CD8-positive, alpha-beta memory T cell (primary cell): ENCODE measurements around the gene ARHGDIA. TPM values are rescaled to one million over a fixed set of nuclear protein-coding genes. Genes with fewer than 3 reads are reported as not detected.
"Not testable (repeated sequence)": the region's sequence is repeated elsewhere in the genome, so short reads cannot be mapped to it uniquely, and the experiment has no call there.

Experiments used
- CTCF ChIA-PET: fragments of 350-600 bp; sonication (Branson Sonifier 250); formaldehyde crosslinking; loops from one replicate; lab custom pipeline; 2021; ENCODE audit warnings: antibody characterized with exemption; lab: Charles Lee
- POLR2A ChIA-PET: fragments of 350-600 bp; sonication (Branson Sonifier 250); formaldehyde crosslinking; loops from one replicate; lab custom pipeline; 2021; ENCODE audit warnings: antibody characterized with exemption; lab: Charles Lee
- DNase-seq, 5 donors: peaks; one replicate each; pipeline versions ENCODE4 v3.0.0 to v3.0.0-alpha.2; 2020 to 2022; ENCODE audit warnings: mixed read lengths in 1 of 5
- H3K27ac ChIP-seq: one replicate; pipeline ENCODE4 v1.7.0; 2013; ENCODE audit warnings: low read depth, mild to moderate bottlenecking, low read length, moderate library complexity
- H3K27me3 ChIP-seq: 2 replicates; pipeline ENCODE4 v1.7.0; 2013; ENCODE audit warnings: low read length, mild to moderate bottlenecking; ENCODE audit not compliant: insufficient read depth, poor library complexity, severe bottlenecking
- H3K36me3 ChIP-seq: 2 replicates; pipeline ENCODE4 v1.7.0; 2013; ENCODE audit warnings: mild to moderate bottlenecking, low read length, moderate library complexity; ENCODE audit not compliant: insufficient read depth
- H3K4me1 ChIP-seq: 2 replicates; pipeline ENCODE4 v1.7.0; 2013; ENCODE audit warnings: mild to moderate bottlenecking, low read length, moderate library complexity; ENCODE audit not compliant: insufficient read depth
- H3K4me3 ChIP-seq: 2 replicates; pipeline ENCODE4 v1.7.0; 2013; ENCODE audit warnings: mild to moderate bottlenecking, low read length
- H3K9me3 ChIP-seq: 2 replicates; pipeline ENCODE4 v1.7.0; 2013; ENCODE audit warnings: mild to moderate bottlenecking, low read length
- H3K27ac Mint-ChIP-seq, 8 donors: one replicate each; pipeline ENCODE4 v1.8.0; 2020 to 2021; ENCODE audit warnings: mixed read lengths in 8 of 8, mild to moderate bottlenecking in 6 of 8, inconsistent platforms in 3 of 8, moderate library complexity in 3 of 8
- H3K27me3 Mint-ChIP-seq, 2 donors: one replicate each; pipeline ENCODE4 v1.8.0; 2020 to 2021; ENCODE audit warnings: mixed read lengths in 2 of 2, mild to moderate bottlenecking in 1 of 2, moderate library complexity in 1 of 2
- H3K36me3 Mint-ChIP-seq, 3 donors: one replicate each; pipeline ENCODE4 v1.8.0; 2020 to 2021; ENCODE audit warnings: mixed read lengths in 3 of 3, inconsistent platforms in 1 of 3, mild to moderate bottlenecking in 1 of 3
- H3K4me1 Mint-ChIP-seq, 3 donors: one replicate each; pipeline ENCODE4 v1.8.0; 2020 to 2021; ENCODE audit warnings: mixed read lengths in 3 of 3, inconsistent platforms in 1 of 3, mild to moderate bottlenecking in 1 of 3
- H3K4me3 Mint-ChIP-seq, 7 donors: one replicate each; pipeline ENCODE4 v1.8.0; 2020 to 2021; ENCODE audit warnings: mixed read lengths in 7 of 7, mild to moderate bottlenecking in 6 of 7, moderate library complexity in 4 of 7, inconsistent platforms in 2 of 7
- H3K9me3 Mint-ChIP-seq, 5 donors: one replicate each; pipeline ENCODE4 v1.8.0; 2020 to 2022; ENCODE audit warnings: mixed read lengths in 5 of 5, mild to moderate bottlenecking in 3 of 5, moderate library complexity in 2 of 5, inconsistent platforms in 1 of 5
- polyA plus RNA-seq: library from polyadenylated mRNA; unstranded; fragments of 300-500 nt; fragmentation: Illumina TruSeq; gene quantifications from one replicate; pipeline ENCODE4 v1.2.3, GENCODE V29; 2021
- total RNA-seq, 2 experiments: library from RNA; stranded (reverse); gene quantifications; one replicate each; pipeline ENCODE4 v1.2.3, GENCODE V29; 2021

The ARHGDIA gene
- total and polyA plus RNA-seq, 3 experiments from 2014 or later, result 237 to 677 (median 662) TPM

DNA sequence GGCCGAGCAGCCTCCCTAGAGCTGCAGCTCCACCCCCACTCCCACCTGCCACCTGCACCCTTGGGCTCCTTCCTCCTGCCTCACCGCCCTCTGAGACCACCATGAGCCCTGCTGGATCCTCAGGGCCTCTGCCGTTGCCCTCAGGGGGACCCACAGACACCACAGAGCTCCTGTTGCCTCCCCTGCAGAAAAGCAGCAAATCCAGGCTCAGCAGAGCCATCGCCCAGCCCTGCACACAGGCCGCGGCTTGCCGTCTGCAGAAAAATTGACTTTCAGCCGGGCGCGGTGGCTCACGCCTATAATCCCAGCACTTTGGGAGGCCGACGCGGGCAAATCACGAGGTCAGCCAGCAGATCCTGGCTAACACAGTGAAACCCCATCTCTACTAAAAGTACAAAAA lies 29.3 kb downstream of the ARHGDIA start:
- ChIA-PET CTCF (no interaction called here), POLR2A (interaction anchor here (0.6 kb wide), 1 partner anchor 111 kb away, joined by 3 read pairs; no protein-coding TSS in a partner anchor)
- Mint-ChIP-seq H3K4me3 (no peak overlapping the region), H3K27me3 (peaks cover 0 to 3% of the 10 kb centered on the region in 2 donors), H3K9me3 (no peaks in the 10 kb centered on the region), H3K27ac (peak overlapping the region in 1 of 8 donors; percentile 33), H3K4me1 (no peaks in the 10 kb centered on the region), H3K36me3 (peaks cover 0 to 42% (median 2%) of the 10 kb centered on the region in 3 donors)
- Histone ChIP-seq H3K9me3 (no peaks in the 10 kb centered on the region), H3K4me1 (no peaks in the 10 kb centered on the region), H3K4me3 (no peak overlapping the region), H3K36me3 (peaks cover 28% of the 10 kb centered on the region), H3K27me3 (no peaks in the 10 kb centered on the region), H3K27ac (no peak overlapping the region)
- DNase-seq, result no peak

DNA sequence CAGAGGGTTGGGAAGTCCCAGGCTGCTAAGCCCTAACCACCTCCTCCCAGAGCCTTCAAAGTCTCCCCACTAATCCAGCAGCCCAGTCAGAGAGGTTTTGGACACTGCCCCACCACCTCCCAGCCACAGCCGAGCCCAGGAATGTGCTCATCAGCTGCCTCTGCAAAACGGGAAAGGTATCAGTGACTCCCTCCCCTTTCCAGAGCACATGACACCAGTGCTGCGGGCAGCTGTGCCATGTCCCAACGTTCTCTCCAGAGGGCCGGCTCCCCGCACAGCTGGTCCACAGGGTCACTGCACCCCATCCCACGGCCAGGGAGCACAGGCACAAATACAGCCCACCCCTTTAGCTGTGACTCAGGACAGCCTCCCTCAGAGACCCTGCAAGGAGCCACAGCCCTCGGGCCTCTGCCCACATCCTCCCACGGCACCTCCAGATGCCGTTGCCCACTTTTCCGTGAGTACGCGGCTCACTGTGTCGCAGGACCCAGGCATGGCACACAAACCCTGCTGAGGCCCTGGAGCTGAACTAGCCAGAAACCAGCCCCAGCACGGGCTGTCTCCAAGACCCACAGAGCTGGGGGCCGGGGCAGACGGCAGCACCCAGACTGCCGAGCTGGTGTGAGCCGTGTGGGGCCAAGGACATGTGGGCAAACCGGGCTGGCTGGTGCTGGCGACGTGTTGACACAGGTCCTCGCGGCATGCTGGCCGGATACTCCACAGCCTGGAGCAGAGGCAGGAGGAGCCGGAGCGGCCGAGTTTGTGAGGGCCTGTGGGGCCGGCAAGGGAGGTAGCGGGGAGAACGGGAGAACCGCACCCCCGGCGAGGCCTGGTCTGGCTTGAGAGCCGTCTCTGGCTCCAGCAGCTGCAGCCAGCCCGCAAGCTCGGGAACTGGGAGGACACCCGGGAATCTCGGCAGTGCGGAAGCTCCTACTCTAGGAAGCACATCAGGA lies 30.0 kb downstream of the ARHGDIA start:
- Mint-ChIP-seq H3K9me3 (no peaks in the 10 kb centered on the region), H3K36me3 (peaks cover 0 to 35% (median 2%) of the 10 kb centered on the region in 3 donors), H3K4me3 (no peak overlapping the region), H3K4me1 (no peaks in the 10 kb centered on the region), H3K27me3 (peaks cover 0 to 3% of the 10 kb centered on the region in 2 donors), H3K27ac (no peak overlapping the region)
- no peaks in the 10 kb centered on the region for H3K9me3 ChIP-seq
- no peak overlapping the region for H3K4me3 ChIP-seq
- no peaks in the 10 kb centered on the region for H3K27me3 ChIP-seq
- no peaks in the 10 kb centered on the region for H3K4me1 ChIP-seq
- POLR2A ChIA-PET, result interaction anchor here (0.6 to 0.8 kb wide), 2 partner anchors 110 to 170 kb away, joined by 3 to 5 read pairs; no protein-coding TSS in a partner anchor
- no peak overlapping the region for H3K27ac ChIP-seq
- CTCF ChIA-PET, result no interaction called here
- H3K36me3 ChIP-seq, result peaks cover 21% of the 10 kb centered on the region
- DNase-seq, result no peak

DNA sequence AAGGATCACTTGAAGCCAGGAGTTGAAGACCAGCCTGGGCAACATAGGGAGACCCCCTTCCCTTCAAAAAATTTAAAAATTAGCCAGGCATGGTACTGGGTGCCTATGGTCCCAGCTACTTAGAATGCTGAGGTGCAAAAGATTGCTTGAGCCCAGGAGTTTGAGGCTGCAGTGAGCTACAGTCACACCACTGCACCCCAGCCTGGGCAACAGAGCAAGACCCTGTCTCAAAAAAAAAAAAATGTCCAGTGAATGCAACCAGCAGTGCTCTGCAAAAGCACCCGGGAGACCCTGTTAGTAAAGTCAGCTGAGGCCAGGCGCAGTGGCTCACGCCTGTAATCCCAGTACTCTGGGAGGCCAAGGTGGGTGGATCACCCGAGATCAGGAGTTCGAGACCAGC lies 31.1 kb downstream of the ARHGDIA start:
- DNase-seq, H3K27me3 ChIP-seq, H3K4me3 ChIP-seq, H3K9me3 ChIP-seq, H3K9me3 Mint-ChIP-seq, H3K27me3 Mint-ChIP-seq, H3K27ac Mint-ChIP-seq, H3K4me1 Mint-ChIP-seq, H3K4me1 ChIP-seq, H3K27ac ChIP-seq, H3K4me3 Mint-ChIP-seq, CTCF ChIA-PET: not testable (repeated sequence)
- peaks cover 0 to 25% (median 2%) of the 10 kb centered on the region in 3 donors for H3K36me3 Mint-ChIP-seq
- POLR2A ChIA-PET, result interaction anchor here (0.8 kb wide), 1 partner anchor 169 kb away, joined by 5 read pairs; no protein-coding TSS in a partner anchor
- H3K36me3 ChIP-seq, result peaks cover 10% of the 10 kb centered on the region

DNA sequence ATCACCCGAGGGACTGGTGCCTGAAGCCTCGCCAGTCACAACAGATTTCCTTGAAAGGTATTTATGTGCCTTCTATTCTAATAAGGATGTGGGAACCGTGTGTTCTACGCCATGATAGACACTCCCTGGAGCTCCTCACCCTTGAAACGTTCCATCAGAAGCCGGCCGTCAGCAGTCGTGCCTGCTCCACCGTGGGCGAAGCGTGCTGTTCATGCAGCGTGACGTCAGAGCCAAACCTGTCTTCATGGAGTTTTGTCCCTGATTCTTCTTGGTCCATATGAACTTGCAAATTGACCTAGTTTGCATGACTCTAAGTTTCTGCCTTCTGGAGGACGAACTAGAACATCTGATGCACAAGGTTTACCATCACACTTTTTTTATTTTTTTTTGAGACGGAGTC lies 31.8 kb downstream of the ARHGDIA start:
- peaks cover 0 to 18% (median 2%) of the 10 kb centered on the region in 3 donors for H3K36me3 Mint-ChIP-seq
- Histone ChIP-seq H3K27ac (no peak overlapping the region), H3K4me1 (no peaks in the 10 kb centered on the region), H3K9me3 (no peaks in the 10 kb centered on the region), H3K4me3 (no peak overlapping the region), H3K36me3 (peaks cover 4% of the 10 kb centered on the region), H3K27me3 (no peaks in the 10 kb centered on the region)
- no peak for DNase-seq
- peaks cover 0 to 2% (median 0%) of the 10 kb centered on the region in 3 donors for H3K4me1 Mint-ChIP-seq
- no peak overlapping the region for H3K4me3 Mint-ChIP-seq
- H3K27me3 Mint-ChIP-seq, result peaks cover 0 to 3% of the 10 kb centered on the region in 2 donors
- H3K27ac Mint-ChIP-seq, result no peak overlapping the region
- ChIA-PET CTCF (no interaction called here), POLR2A (no interaction called here)
- H3K9me3 Mint-ChIP-seq, result no peaks in the 10 kb centered on the region

- H3K9me3 ChIP-seq, result no peaks in the 10 kb centered on the region
- H3K4me3 Mint-ChIP-seq, result no peak overlapping the region
- H3K36me3 Mint-ChIP-seq, result peaks cover 0 to 13% (median 2%) of the 10 kb centered on the region in 3 donors
- DNase-seq, result no peak
- peaks cover 2% of the 10 kb centered on the region for H3K4me1 ChIP-seq
- peaks cover 0 to 3% of the 10 kb centered on the region in 2 donors for H3K27me3 Mint-ChIP-seq
- POLR2A ChIA-PET, result no interaction called here
- H3K27ac ChIP-seq, result no peak overlapping the region
- CTCF ChIA-PET, result no interaction called here
- no peak overlapping the region for H3K4me3 ChIP-seq
- no peaks in the 10 kb centered on the region for H3K9me3 Mint-ChIP-seq
- no peaks in the 10 kb centered on the region for H3K27me3 ChIP-seq
- H3K4me1 Mint-ChIP-seq, result peaks cover 0 to 3% (median under 1%) of the 10 kb centered on the region in 3 donors
- no peak overlapping the region for H3K27ac Mint-ChIP-seq
- peaks cover 4% of the 10 kb centered on the region for H3K36me3 ChIP-seq
Measured at GRCh38 chr17:81838753-81839255, 32.3 kb downstream of the ARHGDIA start.

DNA sequence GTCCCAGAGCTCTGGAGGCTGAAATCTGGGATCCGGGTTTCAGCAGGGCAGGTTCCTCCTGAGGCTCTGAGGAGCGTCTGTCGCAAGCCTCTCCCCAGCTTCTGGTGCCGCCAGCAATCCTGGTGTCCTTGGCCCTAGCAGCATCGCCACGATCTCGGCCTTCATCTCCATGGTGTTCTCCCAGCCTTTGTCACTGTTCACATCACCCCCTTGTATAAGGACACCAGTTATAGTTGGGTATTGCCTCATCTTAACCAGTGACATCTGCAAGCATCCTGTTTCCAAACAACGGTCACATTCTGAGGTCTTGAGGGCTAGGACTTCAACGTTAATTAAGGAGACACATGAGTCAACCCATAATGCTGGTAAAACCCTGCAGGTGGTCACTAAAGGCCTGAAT lies 33.5 kb downstream of the ARHGDIA start:
- no peak overlapping the region for H3K27ac ChIP-seq
- H3K27me3 Mint-ChIP-seq, result no peaks in the 10 kb centered on the region
- H3K36me3 ChIP-seq, result no peaks in the 10 kb centered on the region

DNA sequence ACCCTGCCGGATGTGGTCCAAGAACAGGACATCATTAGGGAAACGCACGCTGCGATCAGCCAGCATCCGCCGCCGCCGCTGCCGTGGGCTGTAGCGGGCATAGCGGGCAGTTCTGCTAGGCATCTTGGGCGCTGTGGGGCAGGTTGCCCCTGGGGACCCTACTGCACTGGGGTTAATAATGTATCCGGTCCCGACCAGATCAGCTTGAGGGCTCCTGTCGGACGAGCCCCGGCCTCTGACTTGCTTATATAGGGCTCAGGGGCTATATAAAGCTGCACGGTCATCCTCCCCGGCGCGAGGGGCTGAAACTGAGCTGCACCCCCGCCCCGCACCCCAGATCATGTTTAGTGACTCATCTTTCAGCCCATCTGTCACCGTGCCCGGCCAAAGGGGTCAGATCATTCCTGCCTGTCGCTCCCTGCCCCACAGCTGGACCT lies 36.3 kb downstream of the ARHGDIA start, which contains the start of gene PPP1R27:
Gene PPP1R27, minus strand, starts transcription at position 220 of the 437 bp plus-strand sequence. Its CDS starts 97 bp downstream, at position 123.
- no peak for DNase-seq
- ChIA-PET CTCF (interaction anchor here (1.1 kb wide), 1 partner anchor 34 kb away, joined by 3 read pairs; no protein-coding TSS in a partner anchor), POLR2A (no interaction called here)
- Histone ChIP-seq H3K9me3 (no peaks in the 10 kb centered on the region), H3K36me3 (no peaks in the 10 kb centered on the region), H3K27me3 (no peaks in the 10 kb centered on the region), H3K27ac (peak within 1 kb of the TSS; percentile 84), H3K4me1 (peaks cover 21% of the 10 kb centered on the region), H3K4me3 (peak within 1 kb of the TSS; percentile 72)
- H3K4me3 Mint-ChIP-seq, result peak within 1 kb of the TSS; percentile 68 to 87 (median 78)
- H3K36me3 Mint-ChIP-seq, result peaks cover 0 to 4% (median 0%) of the 10 kb centered on the region in 3 donors
- H3K4me1 Mint-ChIP-seq, result peaks cover 15 to 25% (median 15%) of the 10 kb centered on the region in 3 donors
- H3K9me3 Mint-ChIP-seq, result no peaks in the 10 kb centered on the region
- peaks cover 0 to 4% of the 10 kb centered on the region in 2 donors for H3K27me3 Mint-ChIP-seq
- H3K27ac Mint-ChIP-seq, result peak within 1 kb of the TSS; percentile 78 to 93 (median 87)

More for the DNA sequence above, 33.5 kb downstream of the ARHGDIA start:
- Histone ChIP-seq H3K4me3 (no peak overlapping the region), H3K4me1 (peaks cover 7% of the 10 kb centered on the region), H3K27me3 (no peaks in the 10 kb centered on the region), H3K9me3 (no peaks in the 10 kb centered on the region)
- CTCF ChIA-PET, result no interaction called here
- Mint-ChIP-seq H3K27ac (peak overlapping the region in 3 of 8 donors; percentile 12 to 83 (median 16)), H3K4me3 (peak overlapping the region in 1 of 7 donors; percentile 54), H3K4me1 (peaks cover 0 to 7% (median 3%) of the 10 kb centered on the region in 3 donors), H3K36me3 (peaks cover 0 to 3% (median 0%) of the 10 kb centered on the region in 3 donors), H3K9me3 (no peaks in the 10 kb centered on the region)
- no peak for DNase-seq
- POLR2A ChIA-PET, result no interaction called here
